Endothelial cell of umbilical vein (primary cell): Measurements from ENCODE around the gene CPNE7.

Experiments used
- POLR2A ChIP-seq: IDR thresholded peaks from 2 replicates; pipeline ENCODE4 v1.6.1; 2012; ENCODE audit warnings: low read depth, mild to moderate bottlenecking, control low read depth, low read length
- TF ChIP-seq, protein P1 (sequence below): IDR thresholded peaks from 2 replicates; pipeline ENCODE4 v1.6.1; 2011; ENCODE audit not compliant: insufficient read depth, insufficient read length
- TF ChIP-seq, protein P2 (sequence below), 2 donors: IDR thresholded peaks; 1 replicate in 1 of 2; 2 replicates in 1 of 2; pipeline ENCODE4 v1.5.1; 2011; ENCODE audit warnings: low read length in 2 of 2, mild to moderate bottlenecking in 2 of 2, moderate library complexity in 2 of 2, control low read depth in 1 of 2, inconsistent platforms in 1 of 2, low read depth in 1 of 2; ENCODE audit not compliant: insufficient read depth in 1 of 2; ENCODE audit errors: extremely low read depth in 1 of 2

GRCh38 chr16:89576153-89577054 lies 846 bp downstream of the CPNE7 start:
- TF ChIP-seq, protein P1, sequence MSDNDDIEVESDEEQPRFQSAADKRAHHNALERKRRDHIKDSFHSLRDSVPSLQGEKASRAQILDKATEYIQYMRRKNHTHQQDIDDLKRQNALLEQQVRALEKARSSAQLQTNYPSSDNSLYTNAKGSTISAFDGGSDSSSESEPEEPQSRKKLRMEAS, result no peak
- TF ChIP-seq, protein P2, sequence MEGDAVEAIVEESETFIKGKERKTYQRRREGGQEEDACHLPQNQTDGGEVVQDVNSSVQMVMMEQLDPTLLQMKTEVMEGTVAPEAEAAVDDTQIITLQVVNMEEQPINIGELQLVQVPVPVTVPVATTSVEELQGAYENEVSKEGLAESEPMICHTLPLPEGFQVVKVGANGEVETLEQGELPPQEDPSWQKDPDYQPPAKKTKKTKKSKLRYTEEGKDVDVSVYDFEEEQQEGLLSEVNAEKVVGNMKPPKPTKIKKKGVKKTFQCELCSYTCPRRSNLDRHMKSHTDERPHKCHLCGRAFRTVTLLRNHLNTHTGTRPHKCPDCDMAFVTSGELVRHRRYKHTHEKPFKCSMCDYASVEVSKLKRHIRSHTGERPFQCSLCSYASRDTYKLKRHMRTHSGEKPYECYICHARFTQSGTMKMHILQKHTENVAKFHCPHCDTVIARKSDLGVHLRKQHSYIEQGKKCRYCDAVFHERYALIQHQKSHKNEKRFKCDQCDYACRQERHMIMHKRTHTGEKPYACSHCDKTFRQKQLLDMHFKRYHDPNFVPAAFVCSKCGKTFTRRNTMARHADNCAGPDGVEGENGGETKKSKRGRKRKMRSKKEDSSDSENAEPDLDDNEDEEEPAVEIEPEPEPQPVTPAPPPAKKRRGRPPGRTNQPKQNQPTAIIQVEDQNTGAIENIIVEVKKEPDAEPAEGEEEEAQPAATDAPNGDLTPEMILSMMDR (IDR thresholded peaks at IDR 0.05; ENCODE audit: extremely low read depth in 1 of 2, insufficient read depth in 1 of 2, low read depth in 1 of 2, low read length in 2 of 2), result no peak
- no peak for TF ChIP-seq POLR2A
